ENCODE data around the gene SYCE3. TPM values are rescaled to one million over a fixed set of nuclear protein-coding genes. Genes with fewer than 3 reads are reported as not detected.
"Not testable (repeated sequence)": the region's sequence is repeated elsewhere in the genome, so short reads cannot be mapped to it uniquely, and the experiment has no call there.

SYCE3 gene
- total RNA-seq, 2 donors from 2014 or later = not detected

DNA sequence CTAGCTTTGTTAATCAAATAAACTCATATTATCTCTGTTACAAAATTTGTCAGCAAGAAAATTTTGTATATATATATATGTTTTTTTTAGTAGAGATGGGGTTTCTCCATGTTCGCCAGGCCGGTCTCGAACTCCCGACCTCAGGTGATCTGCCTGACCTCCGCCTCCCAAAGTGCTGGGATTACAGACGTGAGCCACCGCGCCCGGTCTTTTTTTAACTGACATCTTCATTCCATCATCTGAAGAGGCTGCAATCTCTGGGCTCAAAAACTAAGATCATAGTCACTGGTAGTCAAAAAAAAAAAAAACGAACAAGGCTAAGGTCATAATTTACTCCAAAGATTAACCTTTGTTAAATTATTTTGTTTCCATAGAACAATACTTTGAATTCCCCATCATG is 22.3 kb downstream of the SYCE3 start:
- intact Hi-C loops (cut with DNase I) = no loop called here
- no peak for DNase-seq (ENCODE audit: low spot score)

DNA sequence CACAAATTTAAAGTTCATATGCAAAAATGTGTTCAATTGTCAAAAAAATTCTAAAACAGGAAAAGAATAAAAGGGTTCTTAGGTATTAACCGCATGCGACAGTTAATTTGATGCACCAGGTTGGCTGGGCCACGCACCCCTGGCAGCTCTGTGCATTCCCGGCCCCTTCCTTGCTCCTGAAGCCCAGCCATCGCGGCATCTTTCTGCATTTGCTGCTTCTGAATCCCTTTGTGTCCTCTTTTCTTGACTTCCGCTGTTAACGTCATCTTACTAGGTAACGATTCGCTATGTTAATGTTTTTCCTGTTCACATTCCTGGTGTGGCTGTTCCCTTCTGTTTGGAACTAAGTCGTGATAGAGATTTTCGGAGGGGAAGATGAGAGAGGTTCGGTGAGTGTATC is 25.0 kb downstream of the SYCE3 start:
- intact Hi-C loops (cut with DNase I) = no loop called here

DNA sequence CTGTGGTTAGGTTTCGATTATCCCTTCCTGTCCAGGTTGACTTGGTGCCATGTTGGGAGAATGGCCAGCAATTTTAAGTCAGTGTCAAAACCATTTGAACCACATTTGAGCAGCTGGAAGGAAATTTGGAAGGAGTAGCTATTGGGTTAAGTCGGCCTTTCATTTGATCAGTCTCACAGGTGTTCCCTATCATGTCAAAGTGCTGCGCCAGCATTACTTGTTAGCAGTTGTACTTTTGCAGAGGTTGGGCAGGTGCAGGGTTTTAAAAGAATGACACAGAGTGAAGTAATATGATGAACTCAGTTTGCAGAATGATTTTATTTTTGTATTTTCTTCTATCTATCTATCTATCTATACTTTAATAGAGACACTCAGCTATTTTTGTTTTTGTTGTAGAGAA is 26.5 kb downstream of the SYCE3 start:
- no peak for DNase-seq (ENCODE audit: low spot score)
- intact Hi-C loops (cut with DNase I) = no loop called here

More for the DNA sequence above, 25.0 kb downstream of the SYCE3 start:
- DNase-seq (ENCODE audit: low spot score) = no peak

DNA sequence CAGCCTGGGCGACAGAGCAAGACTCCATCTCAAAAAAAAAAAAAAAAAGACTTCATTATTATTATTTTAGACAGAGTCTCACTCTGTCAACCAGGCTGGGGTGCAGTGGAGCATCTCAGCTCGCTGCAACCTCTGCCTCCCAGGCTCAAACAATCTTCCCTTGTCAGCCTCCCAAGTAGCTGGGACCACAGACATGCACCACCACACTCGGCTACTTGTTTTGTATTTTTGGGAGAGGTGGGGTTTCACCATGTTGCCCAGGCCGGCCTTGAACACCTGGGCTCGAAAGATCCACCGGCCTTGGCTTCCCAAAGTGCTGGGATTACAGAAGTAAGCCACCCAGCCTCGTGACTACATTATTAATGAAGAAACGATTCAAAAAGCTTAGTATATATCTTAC is 27.6 kb downstream of the SYCE3 start:
- DNase-seq (ENCODE audit: low spot score) = no peak
- intact Hi-C loops (cut with DNase I) = no loop called here

DNA sequence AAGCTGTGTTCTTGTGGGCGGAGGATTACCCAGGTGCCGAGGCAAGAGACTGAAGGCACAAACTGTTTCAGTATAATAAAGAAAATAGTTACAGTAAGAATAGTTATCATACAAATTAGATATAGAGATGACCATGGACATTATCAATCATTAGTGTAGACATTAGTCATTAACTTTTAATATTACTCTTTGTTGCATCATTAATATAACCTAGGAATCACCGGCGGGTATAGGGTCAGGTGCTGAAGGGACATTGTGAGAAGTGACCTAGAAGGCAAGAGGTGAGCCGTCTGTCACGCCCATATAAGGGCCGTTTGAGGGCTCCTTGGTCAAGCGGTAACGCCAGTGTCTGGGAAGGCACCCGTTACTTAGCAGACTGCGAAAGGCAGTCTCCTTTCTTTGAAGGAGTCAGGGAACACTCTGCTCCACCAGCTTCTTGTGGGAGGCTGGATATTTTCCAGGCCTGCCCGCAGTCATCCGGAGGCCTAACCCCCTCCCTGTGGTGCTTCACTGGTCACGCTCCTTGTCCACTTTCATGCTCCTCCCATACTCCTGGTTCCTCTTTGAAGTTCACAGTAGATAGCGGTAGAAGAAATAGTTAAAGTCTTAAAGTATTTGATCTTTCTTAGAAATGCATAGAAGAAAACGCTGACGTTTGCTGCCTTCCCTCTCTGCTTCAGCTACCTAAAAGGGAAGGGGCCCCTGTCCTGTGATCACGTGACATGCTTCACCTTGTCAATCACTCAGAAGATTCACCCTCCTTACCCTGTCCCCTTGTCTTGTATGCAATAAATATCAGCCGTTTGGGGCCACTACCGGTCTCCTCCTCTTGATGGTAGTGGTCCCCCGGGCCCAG is 28.6 kb downstream of the SYCE3 start:
- intact Hi-C loops (cut with DNase I); DNase-seq (ENCODE audit: low spot score): not testable (repeated sequence)

DNA sequence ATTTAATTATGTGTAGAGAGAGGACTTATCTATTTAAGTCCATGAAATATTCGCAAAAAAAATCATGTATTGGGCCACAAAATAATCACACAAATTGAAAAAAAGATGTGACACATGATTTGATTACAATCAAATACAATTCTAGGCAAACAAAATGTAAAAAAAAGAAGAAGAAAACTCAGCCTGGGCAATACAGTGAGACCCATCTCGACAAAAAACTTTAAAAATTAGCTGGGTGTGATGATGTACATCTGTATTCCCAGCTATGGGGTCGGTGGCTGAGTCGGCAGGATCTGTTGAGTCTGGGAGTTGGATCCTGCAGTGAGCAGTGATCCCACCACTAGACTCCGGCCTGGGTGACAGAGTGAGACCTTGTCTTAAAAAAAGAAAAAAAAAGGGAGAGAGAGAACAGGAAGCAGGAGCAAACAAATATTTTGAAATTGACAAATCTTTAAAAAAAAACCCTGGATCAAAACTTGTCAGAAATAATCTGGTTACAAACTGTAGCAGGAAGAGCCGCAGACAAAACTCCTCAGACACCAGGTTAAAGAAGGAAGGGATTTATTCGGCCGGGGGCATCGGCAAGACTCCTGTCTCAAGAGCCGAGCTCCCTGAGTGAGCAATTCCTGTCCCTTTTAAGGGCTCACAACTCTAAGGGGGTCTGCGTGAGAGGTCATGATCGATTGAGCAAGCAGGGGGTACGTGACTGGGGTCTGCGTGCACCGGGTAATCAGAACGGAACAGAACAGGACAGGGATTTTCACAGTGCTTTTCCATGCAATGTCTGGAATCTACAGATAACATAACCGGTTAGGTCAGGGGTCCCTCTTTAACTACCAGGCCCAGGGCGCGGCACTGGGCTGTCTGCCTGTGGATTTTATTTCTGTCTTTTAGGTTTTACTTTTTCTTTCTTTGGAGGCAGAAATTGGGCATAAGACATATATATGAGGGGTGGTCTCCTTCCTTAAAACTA is 29.6 kb downstream of the SYCE3 start:
- intact Hi-C loops (cut with DNase I) = no loop called here
- no peak for DNase-seq (ENCODE audit: low spot score)

DNA sequence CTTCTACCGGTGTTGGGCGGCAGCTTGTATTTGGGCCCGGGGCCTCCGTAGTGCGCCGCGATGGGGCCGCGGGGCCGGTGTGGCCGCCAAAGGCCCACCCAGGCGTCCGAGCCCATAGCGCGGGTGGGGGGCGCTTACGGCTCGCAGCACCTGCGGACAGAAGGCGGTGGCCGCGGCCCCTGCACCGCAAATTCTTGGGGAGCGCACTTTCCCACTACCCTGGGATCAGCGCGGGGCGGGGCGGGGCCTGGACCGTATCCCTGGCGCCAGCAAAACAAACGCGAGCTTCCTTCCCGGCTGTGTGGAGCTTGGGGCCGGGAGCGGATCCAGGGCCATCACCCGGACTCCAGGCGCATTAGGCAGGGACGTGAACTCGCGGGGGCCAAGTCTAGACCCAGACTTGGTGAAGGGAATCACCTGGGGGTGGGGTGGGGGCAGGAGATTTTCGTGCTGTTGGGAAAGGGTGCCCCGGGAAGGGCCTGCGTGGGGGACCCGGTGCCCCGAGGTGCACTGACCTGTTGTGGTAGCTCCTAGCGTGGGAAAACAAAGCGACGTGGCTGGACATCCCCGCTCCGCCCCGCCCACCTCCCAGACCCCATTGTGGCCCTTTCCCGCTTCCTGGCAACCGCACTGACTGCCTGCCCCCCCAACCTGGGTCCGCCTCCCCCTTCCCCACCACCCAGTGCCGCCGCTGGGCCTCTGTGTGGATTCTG is 30.6 kb downstream of the SYCE3 start:
- peak; percentile 95 for DNase-seq (ENCODE audit: low spot score)

DNA sequence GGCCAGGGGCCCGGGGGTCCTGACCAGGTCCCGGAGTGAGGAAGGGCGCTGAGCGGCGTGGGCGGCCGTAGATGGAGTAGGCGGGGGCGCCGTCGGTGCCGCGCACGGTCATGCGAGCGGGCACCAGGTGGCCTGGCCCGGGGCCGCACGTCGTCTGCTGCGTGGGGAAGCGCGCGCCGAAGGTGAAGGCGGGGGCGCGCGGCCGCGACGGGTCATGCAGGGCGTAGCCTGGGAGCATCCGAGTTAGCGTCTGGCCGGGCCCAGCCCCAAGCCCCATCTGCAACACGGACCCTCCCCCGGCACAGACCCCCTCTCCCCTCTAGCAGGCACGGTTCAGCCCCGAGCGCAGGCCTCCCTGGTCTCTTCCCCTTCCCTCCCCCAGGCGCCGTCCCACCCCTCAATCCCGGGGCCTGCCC is 31.2 kb downstream of the SYCE3 start:
- intact Hi-C loops (cut with DNase I) = no loop called here
- DNase-seq (ENCODE audit: low spot score) = peak; percentile 93

More for the DNA sequence above, 30.6 kb downstream of the SYCE3 start:
- intact Hi-C loops (cut with DNase I) = no loop called here

DNA sequence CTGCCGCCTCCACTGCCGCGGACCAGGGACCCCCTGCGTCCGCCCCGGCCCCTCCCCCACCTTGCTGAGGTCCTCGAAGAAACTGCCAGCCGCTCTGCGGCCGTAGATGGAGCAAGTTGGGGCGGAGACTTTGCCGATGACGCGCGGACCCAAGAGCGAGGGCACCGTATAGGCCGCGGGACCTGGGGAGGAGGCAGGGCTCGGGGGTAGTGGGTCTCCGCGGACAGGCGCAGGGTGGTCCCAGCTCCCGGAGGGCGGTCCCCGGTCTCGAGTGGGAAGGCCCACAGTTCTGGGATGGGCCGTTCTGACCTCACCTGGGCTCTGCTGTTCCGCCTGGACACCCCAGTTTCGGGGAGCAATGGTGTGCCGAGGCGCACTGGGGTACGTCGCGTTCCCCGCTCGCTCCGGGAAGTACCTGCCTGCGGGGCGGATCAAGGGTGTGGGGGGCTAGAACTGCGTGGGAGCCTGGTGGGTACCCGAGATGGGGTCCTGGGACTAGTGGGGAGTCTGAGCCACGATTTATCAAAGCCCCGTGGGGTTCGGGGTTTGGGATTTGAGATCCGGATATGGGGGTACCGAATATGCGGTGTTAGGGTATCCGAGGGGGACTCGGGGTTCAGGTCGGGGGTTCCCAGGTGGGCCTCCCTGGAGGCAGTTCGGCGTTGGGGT is 31.7 kb downstream of the SYCE3 start:
- DNase-seq (ENCODE audit: low spot score) = peak; percentile 98
- intact Hi-C loops (cut with DNase I) = no loop called here

DNA sequence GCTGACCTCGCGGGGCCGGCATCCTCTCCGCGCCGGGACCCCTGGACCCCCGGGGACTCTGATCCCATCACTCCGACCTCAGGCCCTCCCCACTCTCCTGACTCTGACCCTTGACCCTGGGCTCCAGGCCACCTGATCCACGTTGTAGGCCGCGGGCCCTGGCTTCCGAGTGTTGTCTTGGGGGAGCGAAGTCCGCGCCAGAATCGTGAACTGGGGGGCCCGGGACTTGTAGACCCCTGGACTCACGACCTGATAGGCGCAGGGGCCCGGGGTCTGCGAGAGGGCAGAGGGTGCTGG is 32.2 kb downstream of the SYCE3 start:
- DNase-seq (ENCODE audit: low spot score) = no peak
- intact Hi-C loops (cut with DNase I) = no loop called here

DNA sequence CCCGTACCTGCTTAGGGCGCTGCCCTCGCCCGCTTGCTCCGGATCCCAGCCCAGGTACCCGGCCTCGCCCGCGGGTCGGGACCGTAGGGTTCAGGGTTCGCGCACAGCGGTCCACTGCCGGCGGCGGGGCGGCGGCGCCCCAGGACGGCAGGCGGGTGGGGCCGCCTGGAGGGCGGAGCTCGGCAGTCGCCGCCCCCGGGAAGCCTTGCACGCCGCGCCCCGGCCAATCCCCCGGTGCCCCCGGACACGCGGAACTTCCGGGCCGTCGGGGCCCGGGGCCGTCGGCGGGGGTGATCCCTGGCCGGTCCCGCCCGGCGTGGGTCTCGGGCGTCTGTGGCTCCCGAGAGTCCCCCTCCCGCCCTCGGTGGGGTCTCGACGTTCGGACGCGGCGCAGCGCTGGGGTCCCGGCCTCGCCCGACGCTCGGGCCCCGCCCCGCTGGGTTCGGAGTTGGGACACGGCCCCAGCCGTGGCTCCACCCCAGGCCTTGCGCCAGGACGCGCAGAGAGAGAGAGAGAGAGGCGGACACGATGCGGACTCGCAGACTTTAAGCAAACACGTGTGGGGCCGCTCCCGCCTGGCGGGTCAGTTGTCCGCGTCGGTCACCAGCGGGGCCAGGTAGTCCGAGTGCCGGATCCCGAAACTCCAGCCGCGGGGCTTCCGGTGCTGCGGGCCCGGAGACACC is 32.7 kb downstream of the SYCE3 start, which contains the start of gene TYMP:
TSS of gene TYMP (minus strand) at position 116 of the 683 bp plus-strand sequence. CDS start 303 bp downstream, outside the sequence.
- intact Hi-C loops (cut with DNase I) = no loop called here
- DNase-seq (ENCODE audit: low spot score) = peak; percentile 97

DNA sequence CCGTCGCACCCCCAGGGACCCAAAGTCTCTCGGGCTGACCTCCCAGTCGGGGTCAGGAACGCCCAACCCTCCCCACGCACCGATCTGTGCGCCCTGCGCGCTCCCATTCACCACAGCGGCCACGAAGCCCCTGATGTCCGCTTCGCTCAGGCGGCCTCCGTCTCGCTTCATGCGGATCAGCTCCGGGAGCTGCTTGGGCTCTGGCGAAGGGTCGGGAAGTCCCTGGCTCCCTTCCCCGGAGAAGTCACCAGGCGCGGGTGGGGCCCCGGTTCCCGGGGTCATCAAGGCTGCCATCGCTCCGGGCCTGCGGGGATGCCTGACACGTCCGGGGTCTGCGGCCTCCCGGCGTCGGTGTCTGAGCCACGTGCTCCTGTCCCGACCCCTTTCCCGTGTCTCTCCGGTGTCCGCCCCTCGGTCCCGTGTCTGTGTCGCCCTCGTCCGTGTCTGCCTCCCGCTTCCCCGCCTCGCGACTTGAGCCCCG is 33.3 kb downstream of the SYCE3 start:
- intact Hi-C loops (cut with DNase I) = no loop called here
- DNase-seq (ENCODE audit: low spot score) = no peak

DNA sequence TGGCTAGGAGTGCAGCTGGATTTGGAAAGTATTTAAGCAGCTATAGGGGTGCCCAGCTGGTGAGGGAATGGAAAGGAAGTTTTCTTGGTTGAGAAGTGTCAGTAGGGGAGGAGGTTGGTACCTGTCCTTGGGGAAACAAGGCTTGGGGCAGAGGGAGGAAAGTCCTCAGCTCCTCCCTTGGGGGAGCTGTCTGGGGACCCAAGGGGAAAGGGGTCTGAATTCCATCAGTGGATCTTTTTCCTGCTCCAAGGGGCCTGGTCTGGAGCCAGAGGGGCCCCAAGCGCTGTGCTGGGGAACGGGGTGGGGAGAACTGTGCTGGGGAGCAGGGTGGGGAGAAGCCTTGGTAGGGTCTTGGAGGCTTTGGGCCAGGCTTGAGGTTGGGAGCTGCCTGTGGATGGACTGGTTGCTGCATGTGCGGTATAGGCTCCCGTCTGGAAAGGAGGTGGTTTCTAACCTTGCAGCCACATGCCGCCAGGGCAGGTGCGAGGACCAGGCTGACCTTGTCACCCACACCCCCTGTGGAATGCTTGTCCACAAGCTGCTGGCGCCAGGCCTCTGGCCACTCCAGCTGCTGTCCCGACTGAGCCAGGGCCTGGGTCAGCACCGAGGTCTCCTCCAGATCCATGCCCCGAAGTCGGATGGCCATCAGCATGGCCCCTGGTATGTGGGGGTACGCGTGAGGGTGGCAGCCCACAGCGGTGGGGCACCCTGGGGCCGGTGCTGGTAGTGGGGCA is 33.9 kb downstream of the SYCE3 start:
- DNase-seq (ENCODE audit: low spot score) = no peak
- intact Hi-C loops (cut with DNase I) = no loop called here

DNA sequence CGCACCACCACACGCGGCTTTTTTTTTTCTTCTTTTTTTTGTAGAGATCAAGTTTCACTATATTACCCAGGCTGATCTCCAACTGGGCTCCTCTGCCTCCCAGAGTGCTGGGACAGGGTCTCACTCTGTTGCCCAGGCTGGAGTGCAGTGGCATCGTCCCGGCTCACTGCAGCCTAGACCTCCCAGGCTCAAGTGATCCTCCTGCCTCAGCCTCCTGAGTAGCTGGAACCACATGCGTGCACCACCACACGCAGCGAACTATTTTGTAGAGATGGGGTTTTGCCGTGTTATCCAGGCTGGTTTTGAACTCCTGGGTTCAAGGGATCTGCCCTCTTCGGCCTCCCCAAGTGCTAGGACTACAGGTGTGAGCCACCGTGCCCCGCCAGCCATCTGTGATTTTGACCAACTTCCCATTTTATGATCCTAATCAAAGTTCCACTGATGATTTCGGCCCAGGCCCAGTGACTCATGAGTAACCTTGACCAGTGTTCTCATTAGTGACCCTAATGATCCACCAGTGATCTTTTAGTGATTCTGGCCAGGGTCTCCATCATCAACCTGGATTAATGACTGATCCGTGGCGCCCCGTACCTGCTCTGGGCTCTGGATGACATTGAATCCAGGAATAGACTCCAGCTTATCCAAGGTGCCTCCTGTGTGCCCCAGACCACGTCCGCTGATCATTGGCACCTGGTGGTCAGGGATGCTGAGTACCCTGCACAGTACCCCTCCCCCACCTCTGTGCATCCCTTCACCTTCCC is 34.6 kb downstream of the SYCE3 start:
- intact Hi-C loops (cut with DNase I) = no loop called here
- DNase-seq (ENCODE audit: low spot score) = no peak

DNA sequence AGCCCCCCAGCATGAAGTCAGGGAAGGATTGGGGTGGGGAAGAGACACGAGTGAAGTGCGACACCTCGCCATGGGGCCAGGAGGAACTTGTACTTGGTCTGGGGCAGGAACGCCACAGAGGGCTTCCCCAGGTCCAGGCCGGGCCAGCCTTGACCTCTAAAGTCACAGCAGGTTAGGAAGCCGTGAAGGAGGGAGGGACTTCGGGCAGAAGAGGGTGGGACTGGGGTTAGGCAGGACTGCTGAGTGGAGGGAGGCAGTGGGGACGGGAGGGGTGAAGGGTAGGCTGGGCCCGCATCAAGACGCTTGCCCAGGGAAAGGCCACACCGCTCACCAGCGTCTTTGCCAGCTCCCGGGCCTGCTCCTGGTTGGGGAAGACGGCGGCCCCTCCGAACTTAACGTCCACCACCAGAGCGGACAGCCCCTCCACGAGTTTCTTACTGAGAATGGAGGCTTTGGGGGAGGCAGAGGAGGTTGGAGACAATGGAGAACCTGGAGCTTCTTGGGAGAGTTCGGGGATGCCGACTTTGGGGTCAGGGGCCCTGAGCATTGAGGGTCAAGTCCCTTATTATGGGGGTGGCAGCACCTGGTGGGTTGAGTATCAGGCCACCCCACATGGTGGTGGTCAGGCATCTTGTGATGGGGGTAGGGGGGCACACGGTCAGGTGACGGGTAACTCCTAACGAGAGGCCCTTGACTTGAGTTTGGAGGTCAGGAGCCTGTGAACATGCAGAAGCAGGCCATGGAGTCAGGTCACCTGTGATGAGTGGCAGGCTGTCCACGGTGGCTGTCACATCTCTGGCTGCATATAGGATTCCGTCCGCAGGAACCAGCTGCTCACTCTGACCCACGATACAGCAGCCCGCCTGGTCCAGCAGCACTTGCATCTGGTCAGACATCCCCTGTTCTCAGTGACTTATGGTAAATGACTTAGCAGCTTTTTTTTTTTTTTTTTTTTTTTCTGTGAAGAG is 35.6 kb downstream of the SYCE3 start:
- intact Hi-C loops (cut with DNase I) = no loop called here

More for the DNA sequence above, 35.6 kb downstream of the SYCE3 start:
- peak; percentile 88 for DNase-seq (ENCODE audit: low spot score)

All from posterior vena cava (tissue), 2 donors.